ENCODE measurements around the gene UBE2E1. TPM values are rescaled to one million over a fixed set of nuclear protein-coding genes. Genes with fewer than 3 reads are reported as not detected.
A peak's percentile ranks its signal among the peaks of the same experiment; 100 is the strongest.

Gene UBE2E1
- total RNA-seq, 1 donor from 2014 or later: 87.8 TPM

- Histone ChIP-seq H3K4me1 (peaks cover 38% of the 10 kb centered on the region), H3K36me3 (no peaks in the 10 kb centered on the region), H3K27ac (no peak overlapping the region), H3K27me3 (ENCODE audit: low read depth) (no peaks in the 10 kb centered on the region), H3K4me3 (no peak overlapping the region), H3K9me3 (no peaks in the 10 kb centered on the region)
- ATAC-seq (peak in 1 of 2 donors; percentile 12), DNase-seq (no peak)
- TF ChIP-seq CTCF (IDR thresholded peaks at IDR 0.05): no peak
- intact Hi-C loops (cut with DNase I): no loop called here
Measured at GRCh38 chr3:23804441-23805209, 1.1 kb upstream of the UBE2E1 start.

- Histone ChIP-seq H3K36me3 (no peaks in the 10 kb centered on the region), H3K27ac (peak overlapping the region; percentile 89), H3K4me1 (peaks cover 44% of the 10 kb centered on the region), H3K9me3 (no peaks in the 10 kb centered on the region), H3K27me3 (ENCODE audit: low read depth) (no peaks in the 10 kb centered on the region), H3K4me3 (peak overlapping the region; percentile 88)
- TF ChIP-seq CTCF (IDR thresholded peaks at IDR 0.05): no peak
- no peak for DNase-seq
- intact Hi-C loops (cut with DNase I): no loop called here
- ATAC-seq: no peak
Measured at GRCh38 chr3:23805210-23805632, 534 bp upstream of the UBE2E1 start.

- TF ChIP-seq CTCF (IDR thresholded peaks at IDR 0.05): no peak
- DNase-seq (peak; percentile 51), ATAC-seq (peak; percentile 15 to 34)
- peaks cover 55% of the 10 kb centered on the region for H3K4me1 ChIP-seq
- intact Hi-C loops (cut with DNase I): no loop called here
- no peaks in the 10 kb centered on the region for H3K9me3 ChIP-seq
- H3K4me3 ChIP-seq: peak overlapping the region; percentile 88
- H3K27me3 ChIP-seq (ENCODE audit: low read depth): no peaks in the 10 kb centered on the region
- peak overlapping the region; percentile 89 for H3K27ac ChIP-seq
- no peaks in the 10 kb centered on the region for H3K36me3 ChIP-seq
Measured at GRCh38 chr3:23806534-23807423, 1.0 kb downstream of the UBE2E1 start.

- ATAC-seq: peak in 1 of 2 donors; percentile 11
- peak overlapping the region; percentile 89 for H3K27ac ChIP-seq
Measured at GRCh38 chr3:23807424-23808015, 1.8 kb downstream of the UBE2E1 start.

More at GRCh38 chr3:23807424-23808015, 1.8 kb downstream of the UBE2E1 start:
- DNase-seq: no peak
- Histone ChIP-seq H3K9me3 (no peaks in the 10 kb centered on the region), H3K4me3 (peak overlapping the region; percentile 88), H3K27me3 (ENCODE audit: low read depth) (no peaks in the 10 kb centered on the region), H3K36me3 (no peaks in the 10 kb centered on the region), H3K4me1 (peaks cover 58% of the 10 kb centered on the region)
- TF ChIP-seq CTCF (IDR thresholded peaks at IDR 0.05): no peak
- intact Hi-C loops (cut with DNase I): no loop called here
